CD4-positive, alpha-beta T cell treated with Interleukin-4 for 4 hours (primary cell): Measurements from ENCODE around the gene DXO.
"Not testable (repeated sequence)": the region's sequence is repeated elsewhere in the genome, so short reads cannot be mapped to it uniquely, and the experiment has no call there.

Experiments
- DNase-seq: peaks from one replicate; pipeline ENCODE4 v3.0.0-alpha.2; 2020

Gene DXO

DNA sequence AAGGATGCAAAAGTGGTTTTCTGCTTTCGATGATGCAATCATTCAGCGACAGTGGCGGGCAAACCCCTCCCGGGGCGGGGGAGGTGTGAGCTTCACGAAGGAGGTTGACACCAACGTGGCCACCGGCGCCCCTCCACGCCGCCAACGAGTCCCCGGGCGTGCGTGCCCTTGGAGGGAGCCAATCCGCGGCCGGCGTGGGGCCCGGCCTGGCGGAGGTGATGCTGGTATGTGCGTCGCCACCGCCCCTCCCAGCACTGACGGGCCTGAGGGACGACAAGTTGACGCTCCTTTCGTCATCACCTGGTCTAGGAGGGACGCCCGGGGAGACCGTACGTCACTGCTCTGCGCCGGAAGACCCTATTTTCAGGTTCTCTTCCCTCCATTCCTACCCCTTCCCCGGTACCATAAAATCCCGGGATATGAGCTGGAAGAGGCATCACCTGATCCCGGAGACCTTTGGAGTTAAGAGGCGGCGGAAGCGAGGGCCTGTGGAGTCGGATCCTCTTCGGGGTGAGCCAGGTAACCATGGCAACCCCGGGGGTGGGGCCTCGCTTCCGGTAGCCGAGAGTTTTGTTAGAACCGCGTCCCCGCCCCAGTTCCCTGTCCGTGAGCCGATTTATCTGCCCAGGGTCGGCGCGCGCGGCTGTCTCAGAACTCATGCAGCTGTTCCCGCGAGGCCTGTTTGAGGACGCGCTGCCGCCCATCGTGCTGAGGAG lies at the start of gene DXO:
Gene DXO, minus strand, starts transcription at position 146 of the 716 bp plus-strand sequence. CDS start 463 bp downstream, outside the sequence.
- DNase-seq, result peak; percentile 98

- DNase-seq, result not testable (repeated sequence)
Observed at GRCh38 chr6:32014547-32014946, 42.6 kb upstream of the DXO start, which contains the start of gene C4B. C4B (plus strand) TSS chr6:32014795; CDS start chr6:32014846, 51 bp downstream.

- DNase-seq, result not testable (repeated sequence)
Observed at GRCh38 chr6:32013738-32014137, 41.8 kb upstream of the DXO start.

DNA sequence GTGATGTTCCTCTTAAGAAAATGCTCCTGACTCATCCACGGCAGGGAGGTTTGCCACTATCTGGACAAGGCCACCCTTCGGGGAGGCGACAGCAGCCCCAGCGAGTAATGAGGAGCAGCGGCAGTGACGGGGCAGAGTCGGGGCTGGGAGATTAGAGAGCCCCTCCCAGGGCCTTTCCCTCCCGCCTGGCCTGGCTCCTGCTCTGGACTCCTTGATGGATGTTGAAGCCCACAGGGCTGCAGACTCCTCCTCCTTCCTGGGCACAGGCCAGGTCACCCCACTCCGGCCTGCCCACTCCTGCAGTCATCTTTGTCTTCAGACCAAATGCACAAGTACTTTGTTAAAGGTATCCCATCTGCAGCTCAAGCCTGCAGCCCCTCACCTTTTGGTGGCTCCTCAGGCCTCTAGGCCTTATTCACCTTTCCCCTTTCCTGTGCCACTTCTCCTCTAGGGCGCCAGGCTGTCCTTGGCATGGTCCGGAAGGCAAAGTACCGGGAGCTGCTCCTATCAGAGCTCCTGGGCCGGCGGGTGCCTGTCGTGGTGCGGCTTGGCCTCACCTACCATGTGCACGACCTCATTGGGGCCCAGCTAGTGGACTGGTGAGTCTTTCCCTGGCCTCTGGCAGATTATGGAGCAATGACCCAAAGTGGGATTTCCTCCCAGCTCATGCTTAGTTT lies 41.1 kb upstream of the DXO start:
- DNase-seq, result not testable (repeated sequence)

- DNase-seq, result not testable (repeated sequence)
Observed at GRCh38 chr6:32010856-32011530, 39.1 kb upstream of the DXO start.

GRCh38 chr6:32009537-32009936 lies 37.6 kb upstream of the DXO start:
- DNase-seq, result not testable (repeated sequence)

GRCh38 chr6:32008616-32009015 lies 36.7 kb upstream of the DXO start:
- DNase-seq, result not testable (repeated sequence)

DNA sequence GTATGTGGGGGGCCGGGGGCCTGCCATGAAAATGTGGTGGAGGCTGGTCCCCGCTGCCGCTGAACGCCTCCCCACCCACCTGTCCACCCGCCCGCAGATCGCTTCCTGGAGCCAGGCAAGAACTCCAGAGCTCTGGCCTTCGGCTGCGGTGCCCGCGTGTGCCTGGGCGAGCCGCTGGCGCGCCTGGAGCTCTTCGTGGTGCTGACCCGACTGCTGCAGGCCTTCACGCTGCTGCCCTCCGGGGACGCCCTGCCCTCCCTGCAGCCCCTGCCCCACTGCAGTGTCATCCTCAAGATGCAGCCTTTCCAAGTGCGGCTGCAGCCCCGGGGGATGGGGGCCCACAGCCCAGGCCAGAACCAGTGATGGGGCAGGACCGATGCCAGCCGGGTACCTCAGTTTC lies 36.1 kb upstream of the DXO start:
- not testable (repeated sequence) for DNase-seq

DNA sequence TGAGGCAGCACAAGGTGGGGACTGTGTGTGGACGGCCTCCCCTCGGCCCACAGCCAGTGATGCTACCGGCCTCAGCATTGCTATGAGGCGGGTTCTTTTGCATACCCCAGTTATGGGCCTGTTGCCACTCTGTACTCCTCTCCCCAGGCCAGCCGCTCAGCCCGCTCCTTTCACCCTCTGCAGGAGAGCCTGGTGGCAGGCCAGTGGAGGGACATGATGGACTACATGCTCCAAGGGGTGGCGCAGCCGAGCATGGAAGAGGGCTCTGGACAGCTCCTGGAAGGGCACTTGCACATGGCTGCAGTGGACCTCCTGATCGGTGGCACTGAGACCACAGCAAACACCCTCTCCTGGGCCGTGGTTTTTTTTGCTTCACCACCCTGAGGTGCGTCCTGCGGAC lies 35.1 kb upstream of the DXO start:
- DNase-seq, result not testable (repeated sequence)

- DNase-seq, result not testable (repeated sequence)
Observed at GRCh38 chr6:32005991-32006529, 34.1 kb upstream of the DXO start.

GRCh38 chr6:32005538-32005880 lies 33.6 kb upstream of the DXO start:
- not testable (repeated sequence) for DNase-seq

- DNase-seq, result not testable (repeated sequence)
Observed at GRCh38 chr6:32004864-32005537, 33.1 kb upstream of the DXO start.

DNA sequence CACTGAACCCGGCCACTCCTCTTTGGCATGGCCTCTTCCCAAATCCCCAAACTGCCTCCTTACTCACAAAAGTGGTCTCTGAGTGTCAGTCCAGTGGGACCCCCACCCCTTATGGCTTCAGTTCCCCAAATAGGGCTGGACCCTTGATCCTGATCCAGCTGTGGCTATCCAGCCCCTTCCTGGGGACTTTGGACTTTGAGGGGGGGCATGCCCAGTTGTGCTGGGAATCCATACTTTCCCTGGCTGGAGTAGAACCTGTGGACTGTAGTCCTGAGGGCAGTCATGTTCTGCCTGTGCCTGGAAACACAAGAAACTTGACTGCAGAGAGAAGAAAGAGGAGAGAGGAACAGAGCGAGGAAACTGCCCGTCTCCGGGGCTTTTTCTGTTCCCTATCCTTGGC lies 32.5 kb upstream of the DXO start:
- DNase-seq, result not testable (repeated sequence)

DNA sequence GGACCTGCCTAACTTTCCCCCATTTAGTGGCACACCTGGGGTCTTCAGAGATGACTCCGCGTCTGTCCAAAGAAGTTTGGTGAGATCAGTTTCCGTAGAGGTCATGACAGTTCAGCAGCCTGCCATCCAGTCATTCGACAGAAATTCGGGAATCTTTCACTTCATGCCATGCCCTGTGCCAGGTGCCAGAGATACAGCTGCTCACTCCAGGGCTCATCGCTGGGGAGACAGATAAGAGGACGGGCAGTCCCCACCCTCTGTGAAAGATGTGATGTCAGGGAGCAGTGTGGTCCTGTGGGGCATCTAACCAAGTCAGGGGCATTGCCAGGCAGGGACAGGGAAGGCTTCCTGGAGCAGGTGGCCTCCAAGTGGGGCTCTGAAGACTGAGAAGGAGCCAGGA lies 31.4 kb upstream of the DXO start:
- DNase-seq, result not testable (repeated sequence)

GRCh38 chr6:32002546-32003268 lies 30.8 kb upstream of the DXO start:
- not testable (repeated sequence) for DNase-seq

DNA sequence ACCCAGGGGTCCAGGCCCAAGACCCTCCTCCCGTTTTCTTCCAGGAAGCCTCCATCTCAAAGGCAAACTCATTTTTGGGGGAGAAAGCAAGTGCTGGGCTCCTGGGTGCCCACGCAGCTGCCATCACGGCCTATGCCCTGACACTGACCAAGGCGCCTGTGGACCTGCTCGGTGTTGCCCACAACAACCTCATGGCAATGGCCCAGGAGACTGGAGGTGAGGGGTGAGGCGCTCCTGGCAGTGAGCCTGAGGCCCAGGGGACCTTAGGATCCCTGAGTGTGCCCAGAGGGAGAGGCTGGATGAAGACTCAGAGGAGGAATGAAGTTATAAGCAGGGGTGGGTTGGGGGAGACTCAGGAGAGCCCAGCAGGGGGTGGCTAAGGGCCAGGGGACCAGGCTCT lies 24.4 kb upstream of the DXO start:
- not testable (repeated sequence) for DNase-seq

DNA sequence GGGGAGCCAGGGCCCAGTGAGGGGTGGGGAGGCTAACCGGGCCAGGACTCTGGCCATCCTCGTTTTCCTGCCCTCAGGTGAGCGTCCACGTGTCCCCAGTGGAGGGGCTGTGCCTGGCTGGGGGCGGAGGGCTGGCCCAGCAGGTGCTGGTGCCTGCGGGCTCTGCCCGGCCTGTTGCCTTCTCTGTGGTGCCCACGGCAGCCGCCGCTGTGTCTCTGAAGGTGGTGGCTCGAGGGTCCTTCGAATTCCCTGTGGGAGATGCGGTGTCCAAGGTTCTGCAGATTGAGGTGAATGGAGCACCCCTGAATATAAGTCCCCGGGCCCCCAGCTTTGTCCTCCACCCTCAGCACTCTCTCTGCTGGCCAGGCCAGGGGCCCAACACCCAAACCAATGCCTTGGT lies 22.5 kb upstream of the DXO start:
- DNase-seq, result not testable (repeated sequence)

- not testable (repeated sequence) for DNase-seq
Observed at GRCh38 chr6:31989363-31989762, 17.4 kb upstream of the DXO start.

- DNase-seq, result not testable (repeated sequence)
Observed at GRCh38 chr6:31981744-31982143, 9.8 kb upstream of the DXO start, which contains the start of gene C4A. C4A (plus strand) TSS chr6:31982057; CDS start chr6:31982108, 51 bp downstream.

DNA sequence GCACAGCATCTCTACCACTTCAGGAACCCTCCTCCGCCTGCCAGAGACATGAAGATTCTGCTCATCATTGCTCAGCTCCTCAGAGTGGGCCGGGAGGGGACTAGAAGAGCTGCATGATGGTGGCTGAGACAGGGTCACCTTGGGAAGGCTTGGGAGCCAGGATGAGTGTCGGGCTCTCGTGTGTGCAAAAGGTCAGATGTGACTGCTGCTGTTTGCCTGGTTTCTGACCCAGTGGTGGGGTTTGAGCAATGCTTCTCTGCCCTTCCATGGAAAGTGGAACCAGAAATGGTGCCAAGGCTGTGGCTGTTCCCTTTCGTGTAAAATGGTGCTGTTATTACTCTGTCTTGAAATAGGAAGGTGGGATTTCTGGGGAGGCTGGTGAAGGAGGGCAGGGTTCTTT lies 9.1 kb upstream of the DXO start:
- DNase-seq, result not testable (repeated sequence)

DNA sequence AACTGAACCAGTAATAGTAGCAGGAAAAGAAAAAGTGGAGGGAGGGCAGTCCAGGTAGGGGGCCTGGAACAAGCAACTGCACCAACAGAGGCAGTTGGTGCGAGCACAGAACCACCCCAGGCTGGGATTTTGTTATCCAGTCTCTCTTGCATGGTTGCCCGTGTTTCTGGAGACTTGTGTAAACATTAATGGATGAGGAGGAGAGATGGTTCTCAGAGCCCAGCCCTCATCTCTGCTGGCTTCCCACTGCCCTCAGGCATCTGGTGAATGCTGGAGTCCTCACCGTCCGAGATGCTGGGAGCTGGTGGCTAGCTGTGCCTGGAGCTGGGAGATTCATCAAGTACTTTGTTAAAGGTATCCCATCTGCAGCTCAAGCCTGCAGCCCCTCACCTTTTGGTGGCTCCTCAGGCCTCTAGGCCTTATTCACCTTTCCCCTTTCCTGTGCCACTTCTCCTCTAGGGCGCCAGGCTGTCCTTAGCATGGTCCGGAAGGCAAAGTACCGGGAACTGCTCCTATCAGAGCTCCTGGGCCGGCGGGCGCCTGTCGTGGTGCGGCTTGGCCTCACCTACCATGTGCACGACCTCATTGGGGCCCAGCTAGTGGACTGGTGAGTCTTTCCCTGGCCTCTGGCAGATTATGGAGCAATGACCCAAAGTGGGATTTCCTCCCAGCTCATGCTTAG lies 8.4 kb upstream of the DXO start:
- DNase-seq, result not testable (repeated sequence)
